Ovary (tissue), 3 donors: ENCODE measurements around the gene CERK.

Experiments used
- CTCF ChIP-seq, 3 donors: fragments of 450-650 bp in 2 of 3; fragments of 200-600 bp in 1 of 3; IDR thresholded peaks; one replicate each; pipeline versions ENCODE4 v1.5.1 to v1.8.0; 2016 to 2022; ENCODE audit warnings: antibody characterized with exemption in 3 of 3, mild to moderate bottlenecking in 1 of 3
- EP300 ChIP-seq: sonication (generic); formaldehyde crosslinking; IDR thresholded peaks from one replicate; pipeline ENCODE4 v1.6.1; 2017; ENCODE audit warnings: antibody characterized with exemption
- POLR2A ChIP-seq: fragments of 450-650 bp; IDR thresholded peaks from one replicate; pipeline ENCODE4 v1.6.1; 2017; ENCODE audit warnings: antibody characterized with exemption, mild to moderate bottlenecking, moderate library complexity
- donor health status: DM: no; HTN: no; CAD: no.

- TF ChIP-seq CTCF (IDR thresholded peaks at IDR 0.05) (no peak), POLR2A (no peak), EP300 (no peak)
Measured at GRCh38 chr22:46653596-46653995, 84.5 kb downstream of the CERK start.
